Mesenchymal stem cell (in vitro differentiated cells and primary cell): Measurements from ENCODE around the gene DMD.

Experiments used
- DNase-seq: peaks from one replicate; pipeline ENCODE4 v3.0.0-alpha.2; 2013
- H2AFZ ChIP-seq: one replicate; pipeline ENCODE4 v1.6.1; 2013; ENCODE audit warnings: low read depth, mild to moderate bottlenecking, control low read depth, inconsistent platforms, low read length, moderate library complexity
- H2AK5ac ChIP-seq: 2 replicates; pipeline ENCODE4 v1.6.1; 2013; ENCODE audit warnings: low read length, moderate library complexity, mild to moderate bottlenecking, inconsistent platforms; ENCODE audit not compliant: severe bottlenecking
- H2BK120ac ChIP-seq: one replicate; pipeline ENCODE4 v1.6.1; 2013; ENCODE audit warnings: low read depth, mild to moderate bottlenecking, inconsistent platforms, low read length, moderate library complexity
- H2BK12ac ChIP-seq, 2 experiments: one replicate each; pipeline ENCODE4 v1.6.1; 2013; ENCODE audit warnings: inconsistent platforms in 2 of 2, low read length in 2 of 2, mild to moderate bottlenecking in 2 of 2, moderate library complexity in 2 of 2, control low read depth in 1 of 2
- H2BK15ac ChIP-seq: one replicate; pipeline ENCODE4 v1.6.1; 2013; ENCODE audit warnings: mild to moderate bottlenecking, low read depth, inconsistent platforms; ENCODE audit not compliant: poor library complexity, severe bottlenecking
- H2BK5ac ChIP-seq: 2 replicates; pipeline ENCODE4 v1.6.1; 2013; ENCODE audit warnings: low read depth, mild to moderate bottlenecking, low read length, control low read depth, inconsistent platforms; ENCODE audit not compliant: poor library complexity, severe bottlenecking
- H3K14ac ChIP-seq, 2 experiments: one replicate each; pipeline ENCODE4 v1.6.1; 2013; ENCODE audit warnings: inconsistent platforms in 2 of 2, low read length in 2 of 2, control low read depth in 1 of 2, mild to moderate bottlenecking in 1 of 2, moderate library complexity in 1 of 2
- H3K18ac ChIP-seq, 2 experiments: one replicate each; pipeline ENCODE4 v1.6.1; 2013; ENCODE audit warnings: inconsistent platforms in 2 of 2, low read length in 2 of 2, control low read depth in 1 of 2, low read depth in 1 of 2, mild to moderate bottlenecking in 1 of 2
- H3K23ac ChIP-seq, 2 experiments: one replicate each; pipeline ENCODE4 v1.6.1; 2013; ENCODE audit warnings: inconsistent platforms in 2 of 2, low read length in 2 of 2, mild to moderate bottlenecking in 2 of 2, moderate library complexity in 2 of 2, control low read depth in 1 of 2
- H3K27ac ChIP-seq: 2 replicates; pipeline ENCODE4 v1.5.1; 2013; ENCODE audit warnings: mild to moderate bottlenecking, moderate library complexity, low read length, control low read depth, inconsistent platforms; ENCODE audit not compliant: poor library complexity, severe bottlenecking
- H3K27me3 ChIP-seq, 2 experiments: 2 replicates each; pipeline versions ENCODE4 v1.6.1 to v1.7.0; 2013; ENCODE audit warnings: low read length in 2 of 2, mild to moderate bottlenecking in 2 of 2, moderate library complexity in 2 of 2, control low read depth in 1 of 2, inconsistent platforms in 1 of 2; ENCODE audit not compliant: control insufficient read depth in 1 of 2, insufficient read depth in 1 of 2
- H3K36me3 ChIP-seq, 2 experiments: 2 replicates each; pipeline versions ENCODE4 v1.6.1 to v1.7.0; 2013; ENCODE audit warnings: low read length in 2 of 2, control low read depth in 1 of 2, inconsistent platforms in 1 of 2, low read depth in 1 of 2, mild to moderate bottlenecking in 1 of 2; ENCODE audit not compliant: insufficient read depth in 2 of 2, control insufficient read depth in 1 of 2
- H3K4ac ChIP-seq, 2 experiments: one replicate each; pipeline ENCODE4 v1.6.1; 2013; ENCODE audit warnings: inconsistent platforms in 2 of 2, low read length in 2 of 2, mild to moderate bottlenecking in 2 of 2, moderate library complexity in 2 of 2, control low read depth in 1 of 2, low read depth in 1 of 2
- H3K4me1 ChIP-seq: 2 replicates; pipeline ENCODE4 v1.6.1; 2013; ENCODE audit warnings: low read depth, low read length, control low read depth; ENCODE audit not compliant: control insufficient read depth, insufficient read depth
- H3K4me2 ChIP-seq: 2 replicates; pipeline ENCODE4 v1.6.1; 2013; ENCODE audit warnings: low read length, mild to moderate bottlenecking, inconsistent platforms; ENCODE audit not compliant: poor library complexity, severe bottlenecking
- H3K4me3 ChIP-seq, 2 experiments: 2 replicates each; pipeline versions ENCODE4 v1.5.1 to v1.7.0; 2013; ENCODE audit warnings: low read length in 2 of 2, mild to moderate bottlenecking in 2 of 2, control low read depth in 1 of 2, low read depth in 1 of 2; ENCODE audit not compliant: insufficient read depth in 1 of 2
- H3K79me1 ChIP-seq: replicated peaks from 2 replicates; pipeline ENCODE4 v1.6.1; 2013; ENCODE audit warnings: mild to moderate bottlenecking, control low read depth, low read length, inconsistent platforms; ENCODE audit not compliant: poor library complexity, severe bottlenecking
- H3K9ac ChIP-seq: 2 replicates; pipeline ENCODE4 v1.7.0; 2013; ENCODE audit warnings: mild to moderate bottlenecking, low read length, moderate library complexity
- H3K9me3 ChIP-seq: 2 replicates; pipeline ENCODE4 v1.7.0; 2013; ENCODE audit warnings: mild to moderate bottlenecking, low read length; ENCODE audit not compliant: control insufficient read depth
- H4K8ac ChIP-seq: one replicate; pipeline ENCODE4 v1.6.1; 2013; ENCODE audit warnings: inconsistent platforms, mild to moderate bottlenecking, low read length, moderate library complexity
- H4K91ac ChIP-seq: one replicate; pipeline ENCODE4 v1.6.1; 2013; ENCODE audit warnings: mild to moderate bottlenecking, low read length, inconsistent platforms
- WGBS: methylation state at CpG from one replicate; pipeline ENCODE4 v1.1.7; 2013; ENCODE audit warnings: mixed read lengths; 5-methylcytosine and 5-hydroxymethylcytosine counted together

DMD gene

GRCh38 chrX:32395878-32396277 lies 815.5 kb downstream of the DMD start:
- Histone ChIP-seq H3K79me1 (no peaks in the 10 kb centered on the region), H4K8ac (no peak overlapping the region), H3K14ac (no peak overlapping the region), H3K23ac (no peak overlapping the region), H3K4me3 (no peak overlapping the region), H3K4me2 (no peak overlapping the region), H2BK15ac (no peak overlapping the region), H3K4me1 (no peaks in the 10 kb centered on the region), H3K9ac (no peak overlapping the region), H4K91ac (no peak overlapping the region), H3K36me3 (no peaks in the 10 kb centered on the region), H2BK5ac (no peak overlapping the region), H3K27me3 (no peaks in the 10 kb centered on the region), H3K9me3 (no peaks in the 10 kb centered on the region), H3K27ac (no peak overlapping the region), H2AFZ (no peak overlapping the region), H2BK120ac (no peak overlapping the region), H2BK12ac (no peak overlapping the region), H3K18ac (no peak overlapping the region), H2AK5ac (no peak overlapping the region), H3K4ac (no peak overlapping the region)
- no peak for DNase-seq
- no CpG with 5 or more reads among the region's 2 CpGs for WGBS

GRCh38 chrX:32392655-32393054 lies 818.7 kb downstream of the DMD start:
- no peak overlapping the region for H3K4ac ChIP-seq
- no peaks in the 10 kb centered on the region for H3K27me3 ChIP-seq
- no peak overlapping the region for H3K4me3 ChIP-seq
- no peak overlapping the region for H2AFZ ChIP-seq
- H3K4me2 ChIP-seq = no peak overlapping the region
- no peaks in the 10 kb centered on the region for H3K36me3 ChIP-seq
- no peak for DNase-seq
- H3K79me1 ChIP-seq = no peaks in the 10 kb centered on the region
- H4K8ac ChIP-seq = no peak overlapping the region
- no peak overlapping the region for H2BK12ac ChIP-seq
- 85% methylated on average over 4 of the region's 4 CpGs for WGBS
- H2BK5ac ChIP-seq = no peak overlapping the region
- no peak overlapping the region for H4K91ac ChIP-seq
- no peaks in the 10 kb centered on the region for H3K4me1 ChIP-seq
- H2BK15ac ChIP-seq = no peak overlapping the region
- H3K27ac ChIP-seq = no peak overlapping the region
- no peak overlapping the region for H2BK120ac ChIP-seq
- H3K9ac ChIP-seq = no peak overlapping the region
- H3K18ac ChIP-seq = no peak overlapping the region
- no peak overlapping the region for H3K14ac ChIP-seq
- no peak overlapping the region for H3K23ac ChIP-seq
- no peaks in the 10 kb centered on the region for H3K9me3 ChIP-seq
- no peak overlapping the region for H2AK5ac ChIP-seq

- Histone ChIP-seq H4K8ac (no peak overlapping the region), H3K27me3 (no peaks in the 10 kb centered on the region), H2BK12ac (no peak overlapping the region), H2AK5ac (no peak overlapping the region), H3K14ac (no peak overlapping the region), H3K23ac (no peak overlapping the region), H3K27ac (no peak overlapping the region), H2AFZ (no peak overlapping the region), H2BK5ac (no peak overlapping the region), H2BK120ac (no peak overlapping the region), H4K91ac (no peak overlapping the region), H2BK15ac (no peak overlapping the region), H3K9ac (no peak overlapping the region), H3K9me3 (no peaks in the 10 kb centered on the region), H3K36me3 (no peaks in the 10 kb centered on the region), H3K4me2 (no peak overlapping the region), H3K79me1 (no peaks in the 10 kb centered on the region), H3K4me3 (no peak overlapping the region), H3K18ac (no peak overlapping the region), H3K4me1 (no peaks in the 10 kb centered on the region), H3K4ac (no peak overlapping the region)
- no peak for DNase-seq
- WGBS = 97% methylated on average over 4 of the region's 5 CpGs
These were observed 840.7 kb downstream of the DMD start for GRCh38 chrX:32370456-32371205.

- H2BK12ac ChIP-seq = no peak overlapping the region
- no peaks in the 10 kb centered on the region for H3K36me3 ChIP-seq
- H3K14ac ChIP-seq = no peak overlapping the region
- no peak overlapping the region for H3K4me2 ChIP-seq
- H4K91ac ChIP-seq = no peak overlapping the region
- no peak overlapping the region for H3K18ac ChIP-seq
- 75% methylated on average over 7 of the region's 7 CpGs for WGBS
- no peaks in the 10 kb centered on the region for H3K4me1 ChIP-seq
- no peaks in the 10 kb centered on the region for H3K79me1 ChIP-seq
- no peak overlapping the region for H2AFZ ChIP-seq
- H3K23ac ChIP-seq = no peak overlapping the region
- H3K4me3 ChIP-seq = no peak overlapping the region
- no peaks in the 10 kb centered on the region for H3K9me3 ChIP-seq
- no peaks in the 10 kb centered on the region for H3K27me3 ChIP-seq
- H4K8ac ChIP-seq = no peak overlapping the region
- no peak overlapping the region for H2BK15ac ChIP-seq
- DNase-seq = no peak
- H3K9ac ChIP-seq = no peak overlapping the region
- no peak overlapping the region for H2BK120ac ChIP-seq
- H3K4ac ChIP-seq = no peak overlapping the region
- no peak overlapping the region for H2BK5ac ChIP-seq
- no peak overlapping the region for H2AK5ac ChIP-seq
- no peak overlapping the region for H3K27ac ChIP-seq
These were observed 917.2 kb downstream of the DMD start for GRCh38 chrX:32293962-32294700.
